Keratinocyte (primary cell): ENCODE data around the gene NLRP11. TPM values are rescaled to one million over a fixed set of nuclear protein-coding genes. Genes with fewer than 3 reads are reported as not detected.

Experiments
- DNase-seq: peaks from one replicate; pipeline ENCODE4 v3.0.0-alpha.2; 2011; ENCODE audit warnings: low read depth, missing footprints, low spot score
- FAIRE-seq: peaks from 2 replicates; lab custom pipeline; 2011; peaks lifted over from hg19 to GRCh38; lab: Jason Lieb, UNC
- H2AFZ ChIP-seq: 2 replicates; pipeline ENCODE4 v1.6.0; 2012; ENCODE audit warnings: low read length, control low read depth, inconsistent platforms; ENCODE audit not compliant: control insufficient read depth
- H3K27ac ChIP-seq: 2 replicates; pipeline ENCODE4 v1.5.1; 2011; ENCODE audit warnings: low read length; ENCODE audit not compliant: control insufficient read depth, insufficient read depth
- H3K27me3 ChIP-seq: 3 replicates; pipeline ENCODE4 v1.6.0; 2011; ENCODE audit warnings: low read length; ENCODE audit not compliant: control insufficient read depth, insufficient read depth; ENCODE audit errors: extremely low read depth
- H3K36me3 ChIP-seq, 2 experiments: 2 replicates in 1 of 2; 3 replicates in 1 of 2; pipeline ENCODE4 v1.5.1; 2011; ENCODE audit warnings: low read length in 2 of 2, mild to moderate bottlenecking in 1 of 2; ENCODE audit not compliant: control insufficient read depth in 2 of 2, insufficient read depth in 2 of 2; ENCODE audit errors: extremely low read depth in 1 of 2
- H3K4me1 ChIP-seq: 3 replicates; pipeline ENCODE4 v1.5.1; 2011; ENCODE audit warnings: low read length; ENCODE audit not compliant: control insufficient read depth, insufficient read depth; ENCODE audit errors: extremely low read depth
- H3K4me2 ChIP-seq: 3 replicates; pipeline ENCODE4 v1.6.0; 2011; ENCODE audit warnings: low read depth, low read length; ENCODE audit not compliant: control insufficient read depth, insufficient read depth; ENCODE audit errors: extremely low read depth
- H3K4me3 ChIP-seq, 3 experiments: fragments of 200-600 bp in 1 of 3; sonication (generic) in 1 of 3; 2 replicates in 2 of 3; 3 replicates in 1 of 3; pipeline ENCODE4 v1.5.1; 2011 to 2016; ENCODE audit warnings: low read length in 3 of 3, mild to moderate bottlenecking in 3 of 3, control low read depth in 2 of 3, inconsistent platforms in 1 of 3, low read depth in 1 of 3, mixed read lengths in 1 of 3, mixed run types in 1 of 3, moderate library complexity in 1 of 3; ENCODE audit not compliant: control insufficient read depth in 2 of 3, insufficient read depth in 2 of 3; ENCODE audit errors: extremely low read depth in 1 of 3
- H3K79me2 ChIP-seq: 2 replicates; pipeline ENCODE4 v1.6.0; 2012; ENCODE audit warnings: low read length; ENCODE audit not compliant: control insufficient read depth, insufficient read depth
- H3K9ac ChIP-seq: 3 replicates; pipeline ENCODE4 v1.6.0; 2011; ENCODE audit warnings: low read length; ENCODE audit not compliant: control insufficient read depth, insufficient read depth; ENCODE audit errors: extremely low read depth
- H3K9me1 ChIP-seq: 3 replicates; pipeline ENCODE4 v1.6.0; 2011; ENCODE audit warnings: low read length; ENCODE audit not compliant: control insufficient read depth, insufficient read depth; ENCODE audit errors: extremely low read depth
- H3K9me3 ChIP-seq: 2 replicates; pipeline ENCODE4 v1.5.1; 2012; ENCODE audit warnings: low read depth, low read length; ENCODE audit not compliant: control insufficient read depth
- H4K20me1 ChIP-seq: 3 replicates; pipeline ENCODE4 v1.6.0; 2011; ENCODE audit warnings: low read length; ENCODE audit not compliant: control insufficient read depth, insufficient read depth; ENCODE audit errors: extremely low read depth
- EZH2 ChIP-seq: IDR thresholded peaks from one replicate; pipeline ENCODE4 v1.6.1; 2012; ENCODE audit warnings: inconsistent platforms, mild to moderate bottlenecking, low read length, moderate library complexity
- dilution Hi-C: fragments of 300-500 bp; cut with MboI; formaldehyde crosslinking; loops from one replicate; pipeline ENCODE4 v1.7.0; 2020; ENCODE audit warnings: low sequenced_read_pairs; ENCODE audit not compliant: extremely low pct_ligation_motif_present
- polyA plus RNA-seq, 5 experiments: library from polyadenylated mRNA; depleted of rRNA in 3 of 5; stranded (reverse) in 3 of 5; stranded (forward) in 1 of 5; unstranded in 1 of 5; fragments of >200 nt; gene quantifications; 1 replicate in 1 of 5; 2 replicates in 3 of 5; 3 replicates in 1 of 5; pipeline versions ENCODE4 v1.2.1 to v1.2.3, GENCODE V29; 2011 to 2012; ENCODE audit warnings: missing spikeins in 2 of 5, low read depth in 1 of 5, low replicate concordance in 1 of 5
- TF ChIP-seq, protein P1 (sequence below), 3 experiments: IDR thresholded peaks in 1 of 3; conservative IDR thresholded peaks in 1 of 3; optimal IDR thresholded peaks in 1 of 3; 2 replicates in 2 of 3; 3 replicates in 1 of 3; pipeline versions ENCODE3 to v1.5.1; 2011; ENCODE audit warnings: low read length in 3 of 3, mild to moderate bottlenecking in 3 of 3, moderate library complexity in 2 of 3, control low read depth in 1 of 3, inconsistent platforms in 1 of 3; ENCODE audit not compliant: insufficient read depth in 2 of 3; ENCODE audit errors: extremely low read depth in 1 of 3

NLRP11 gene
- polyA plus RNA-seq, 1 donor (not counting 4 experiments of a cell fraction or from before 2014, with no cell fraction given) = not detected

DNA sequence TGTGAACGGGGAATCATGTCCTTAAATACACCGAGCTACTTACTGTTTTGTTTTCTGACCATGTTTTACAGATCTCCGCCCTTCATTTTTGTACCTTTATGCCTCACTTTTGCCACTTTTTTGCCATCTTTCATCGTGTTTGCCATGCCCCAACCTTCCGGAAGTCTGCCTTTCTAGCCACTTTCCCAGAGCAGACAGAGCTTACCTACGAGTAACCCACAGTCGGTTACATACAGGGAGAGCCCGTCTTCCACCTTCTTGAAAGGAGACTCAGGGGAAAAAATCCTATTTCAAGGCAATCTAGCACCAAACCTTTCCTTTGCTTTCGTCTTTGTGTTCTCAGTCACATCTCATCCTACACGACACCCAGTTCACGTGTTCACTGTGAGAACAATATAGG lies 36.8 kb downstream of the NLRP11 start:
- no peak for TF ChIP-seq EZH2
- TF ChIP-seq, protein P1, sequence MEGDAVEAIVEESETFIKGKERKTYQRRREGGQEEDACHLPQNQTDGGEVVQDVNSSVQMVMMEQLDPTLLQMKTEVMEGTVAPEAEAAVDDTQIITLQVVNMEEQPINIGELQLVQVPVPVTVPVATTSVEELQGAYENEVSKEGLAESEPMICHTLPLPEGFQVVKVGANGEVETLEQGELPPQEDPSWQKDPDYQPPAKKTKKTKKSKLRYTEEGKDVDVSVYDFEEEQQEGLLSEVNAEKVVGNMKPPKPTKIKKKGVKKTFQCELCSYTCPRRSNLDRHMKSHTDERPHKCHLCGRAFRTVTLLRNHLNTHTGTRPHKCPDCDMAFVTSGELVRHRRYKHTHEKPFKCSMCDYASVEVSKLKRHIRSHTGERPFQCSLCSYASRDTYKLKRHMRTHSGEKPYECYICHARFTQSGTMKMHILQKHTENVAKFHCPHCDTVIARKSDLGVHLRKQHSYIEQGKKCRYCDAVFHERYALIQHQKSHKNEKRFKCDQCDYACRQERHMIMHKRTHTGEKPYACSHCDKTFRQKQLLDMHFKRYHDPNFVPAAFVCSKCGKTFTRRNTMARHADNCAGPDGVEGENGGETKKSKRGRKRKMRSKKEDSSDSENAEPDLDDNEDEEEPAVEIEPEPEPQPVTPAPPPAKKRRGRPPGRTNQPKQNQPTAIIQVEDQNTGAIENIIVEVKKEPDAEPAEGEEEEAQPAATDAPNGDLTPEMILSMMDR (optimal IDR thresholded peaks at IDR 0.05 in 1 of 3, IDR thresholded peaks at IDR 0.05 in 1 of 3, conservative IDR thresholded peaks at IDR 0.05 in 1 of 3; ENCODE audit: extremely low read depth in 1 of 3, insufficient read depth in 2 of 3, low read length in 3 of 3) = no peak
- peaks cover 3% of the 10 kb centered on the region for H3K9me3 ChIP-seq
- H3K27me3 ChIP-seq = no peaks in the 10 kb centered on the region

DNA sequence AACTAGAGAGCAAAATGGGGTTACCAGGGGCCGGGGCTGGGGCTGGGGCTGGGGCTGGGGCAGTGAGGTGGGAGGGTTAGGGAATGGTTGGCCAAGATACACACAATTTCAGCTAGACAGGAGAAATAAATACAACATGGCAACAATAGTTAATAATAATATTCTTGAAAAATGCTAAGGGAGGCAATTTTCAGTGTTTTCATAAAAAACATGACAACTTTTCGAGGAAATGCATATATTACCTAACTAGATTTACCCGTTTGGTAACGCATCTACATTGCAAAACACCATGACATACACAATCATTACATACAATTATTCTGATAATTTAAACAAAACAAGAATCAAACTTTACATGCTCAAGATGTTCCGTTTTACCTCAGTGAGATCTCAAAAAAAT lies 50.7 kb downstream of the NLRP11 start:
- no peaks in the 10 kb centered on the region for H3K4me1 ChIP-seq
- FAIRE-seq (no peak), DNase-seq (no peak)
- H3K4me2 ChIP-seq = no peak overlapping the region
- no peaks in the 10 kb centered on the region for H3K9me1 ChIP-seq
- H4K20me1 ChIP-seq = no peaks in the 10 kb centered on the region
- dilution Hi-C loops = no loop called here
- H3K9me3 ChIP-seq = no peaks in the 10 kb centered on the region
- H3K36me3 ChIP-seq = no peaks in the 10 kb centered on the region
- H3K27ac ChIP-seq = no peak overlapping the region
- TF ChIP-seq EZH2 = no peak
- TF ChIP-seq, protein P1 (optimal IDR thresholded peaks at IDR 0.05 in 1 of 3, IDR thresholded peaks at IDR 0.05 in 1 of 3, conservative IDR thresholded peaks at IDR 0.05 in 1 of 3; ENCODE audit: extremely low read depth in 1 of 3, insufficient read depth in 2 of 3, low read length in 3 of 3) = no peak
- H3K9ac ChIP-seq = no peak overlapping the region
- no peaks in the 10 kb centered on the region for H3K79me2 ChIP-seq
- no peak overlapping the region for H3K4me3 ChIP-seq
- H2AFZ ChIP-seq = no peak overlapping the region
- H3K27me3 ChIP-seq = no peaks in the 10 kb centered on the region

More for the DNA sequence above, 36.8 kb downstream of the NLRP11 start:
- H3K27ac ChIP-seq = no peak overlapping the region
- H3K9me1 ChIP-seq = no peaks in the 10 kb centered on the region
- dilution Hi-C loops = no loop called here
- H3K9ac ChIP-seq = no peak overlapping the region
- DNase-seq (no peak), FAIRE-seq (no peak)
- no peak overlapping the region for H3K4me2 ChIP-seq
- no peaks in the 10 kb centered on the region for H4K20me1 ChIP-seq
- H3K4me3 ChIP-seq = no peak overlapping the region
- H3K79me2 ChIP-seq = no peaks in the 10 kb centered on the region
- H3K36me3 ChIP-seq = no peaks in the 10 kb centered on the region
- no peaks in the 10 kb centered on the region for H3K4me1 ChIP-seq
- no peak overlapping the region for H2AFZ ChIP-seq
